HL-60 (cell line): ENCODE measurements around the gene MUC6.

Experiments
- GABPA ChIP-seq: IDR thresholded peaks from 2 replicates; pipeline ENCODE4 v1.6.1; 2012; ENCODE audit warnings: low read depth
- POLR2AphosphoS5 ChIP-seq: IDR thresholded peaks from 2 replicates; pipeline ENCODE4 v1.6.1; 2012; ENCODE audit warnings: low read depth
- REST ChIP-seq: IDR thresholded peaks from 2 replicates; pipeline ENCODE4 v1.6.1; 2012; ENCODE audit warnings: low read depth; ENCODE audit not compliant: insufficient replicate concordance
- SPI1 ChIP-seq: IDR thresholded peaks from 2 replicates; pipeline ENCODE4 v1.6.1; 2012; ENCODE audit warnings: low read depth, mild to moderate bottlenecking, borderline replicate concordance
- TF ChIP-seq, protein P1 (sequence below): IDR thresholded peaks from one replicate; pipeline ENCODE4 v1.5.1; 2011; ENCODE audit warnings: low read length, control low read depth, inconsistent platforms; ENCODE audit not compliant: insufficient read depth

DNA sequence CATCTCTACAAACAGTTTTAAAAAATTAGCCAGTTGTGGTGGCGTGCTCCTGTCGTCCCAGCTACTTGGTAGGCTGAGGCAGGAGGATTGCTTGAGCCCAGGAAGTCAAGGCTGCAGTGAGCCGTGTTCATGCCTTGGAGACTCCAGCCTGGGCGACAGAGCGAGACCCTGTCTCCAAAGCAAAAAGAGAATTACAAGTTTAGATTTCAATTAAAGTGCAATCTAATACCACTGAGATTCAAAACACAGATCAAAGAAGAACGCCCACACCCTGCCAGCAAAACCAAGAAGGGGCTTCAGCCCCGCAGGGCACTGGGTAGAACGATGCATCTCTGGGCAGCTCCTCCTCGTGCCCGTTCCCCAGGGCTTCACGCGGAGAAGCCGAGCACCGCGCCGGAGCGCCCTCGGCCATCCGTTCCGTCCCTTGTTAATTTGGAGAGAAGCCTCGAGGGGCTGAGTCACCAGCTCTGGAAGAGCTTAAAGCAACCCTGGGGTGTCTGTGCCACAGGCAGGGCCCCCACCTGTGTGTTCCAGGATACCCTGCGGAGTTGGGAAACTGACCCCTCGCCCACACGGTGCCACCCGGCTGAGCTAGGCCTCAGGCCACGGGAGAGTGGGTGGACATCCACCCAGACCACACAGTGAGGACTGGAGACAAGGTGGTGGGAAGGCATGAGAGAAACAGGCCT lies 63.9 kb downstream of the MUC6 start:
- TF ChIP-seq, protein P1, sequence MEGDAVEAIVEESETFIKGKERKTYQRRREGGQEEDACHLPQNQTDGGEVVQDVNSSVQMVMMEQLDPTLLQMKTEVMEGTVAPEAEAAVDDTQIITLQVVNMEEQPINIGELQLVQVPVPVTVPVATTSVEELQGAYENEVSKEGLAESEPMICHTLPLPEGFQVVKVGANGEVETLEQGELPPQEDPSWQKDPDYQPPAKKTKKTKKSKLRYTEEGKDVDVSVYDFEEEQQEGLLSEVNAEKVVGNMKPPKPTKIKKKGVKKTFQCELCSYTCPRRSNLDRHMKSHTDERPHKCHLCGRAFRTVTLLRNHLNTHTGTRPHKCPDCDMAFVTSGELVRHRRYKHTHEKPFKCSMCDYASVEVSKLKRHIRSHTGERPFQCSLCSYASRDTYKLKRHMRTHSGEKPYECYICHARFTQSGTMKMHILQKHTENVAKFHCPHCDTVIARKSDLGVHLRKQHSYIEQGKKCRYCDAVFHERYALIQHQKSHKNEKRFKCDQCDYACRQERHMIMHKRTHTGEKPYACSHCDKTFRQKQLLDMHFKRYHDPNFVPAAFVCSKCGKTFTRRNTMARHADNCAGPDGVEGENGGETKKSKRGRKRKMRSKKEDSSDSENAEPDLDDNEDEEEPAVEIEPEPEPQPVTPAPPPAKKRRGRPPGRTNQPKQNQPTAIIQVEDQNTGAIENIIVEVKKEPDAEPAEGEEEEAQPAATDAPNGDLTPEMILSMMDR, result no peak
- TF ChIP-seq POLR2AphosphoS5, result no peak
- TF ChIP-seq GABPA, result no peak
- TF ChIP-seq REST, result no peak
- no peak for TF ChIP-seq SPI1
